ENCODE data around the gene GJD3. TPM values are rescaled to one million over a fixed set of nuclear protein-coding genes. Genes with fewer than 3 reads are reported as not detected.
A peak's percentile ranks its signal among the peaks of the same experiment; 100 is the strongest.

GJD3 gene
- total RNA-seq, 2 donors from 2014 or later, result 0.40 to 0.85 TPM

DNA sequence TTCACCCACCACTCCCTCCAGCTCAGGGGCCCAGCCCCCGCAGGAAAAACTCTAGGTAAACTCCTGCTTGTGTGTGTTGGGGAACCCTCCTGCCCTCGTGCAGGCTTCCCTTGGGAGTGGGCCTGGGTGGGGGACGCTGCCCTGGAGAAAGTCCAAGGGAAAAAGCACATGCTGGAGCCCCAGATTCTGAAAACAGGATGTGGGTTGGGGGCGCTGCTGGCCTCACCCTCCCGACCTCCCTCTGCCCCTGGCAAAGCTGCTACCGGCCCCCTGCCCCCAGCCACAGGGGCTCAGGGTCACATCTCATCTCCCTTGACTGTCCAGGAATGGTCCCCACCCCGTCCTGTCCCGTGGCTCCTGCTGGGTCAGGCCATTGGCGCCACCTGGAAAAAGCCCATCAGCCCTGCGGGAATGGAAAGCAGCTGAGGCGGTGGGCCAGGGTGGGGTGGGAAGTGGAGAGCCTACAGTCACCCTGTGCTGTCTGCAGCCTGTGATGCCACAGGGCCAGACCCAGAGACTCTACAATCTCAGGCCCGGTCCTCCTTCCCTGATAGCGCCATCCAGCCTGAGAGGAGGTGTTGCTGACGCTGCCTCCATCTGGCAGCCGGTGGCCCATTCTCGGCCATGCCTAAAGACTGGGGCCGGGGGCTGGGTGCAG lies 2.5 kb upstream of the GJD3 start:
- Histone ChIP-seq H3K27me3 (no peaks in the 10 kb centered on the region), H3K27ac (no peak overlapping the region), H3K4me1 (no peaks in the 10 kb centered on the region), H3K9me3 (no peaks in the 10 kb centered on the region), H3K36me3 (no peaks in the 10 kb centered on the region), H3K9ac (ENCODE audit: low read depth in 2 of 2, low read length in 2 of 2) (no peak overlapping the region), H3K4me3 (no peak overlapping the region)
- TF ChIP-seq, protein P1, sequence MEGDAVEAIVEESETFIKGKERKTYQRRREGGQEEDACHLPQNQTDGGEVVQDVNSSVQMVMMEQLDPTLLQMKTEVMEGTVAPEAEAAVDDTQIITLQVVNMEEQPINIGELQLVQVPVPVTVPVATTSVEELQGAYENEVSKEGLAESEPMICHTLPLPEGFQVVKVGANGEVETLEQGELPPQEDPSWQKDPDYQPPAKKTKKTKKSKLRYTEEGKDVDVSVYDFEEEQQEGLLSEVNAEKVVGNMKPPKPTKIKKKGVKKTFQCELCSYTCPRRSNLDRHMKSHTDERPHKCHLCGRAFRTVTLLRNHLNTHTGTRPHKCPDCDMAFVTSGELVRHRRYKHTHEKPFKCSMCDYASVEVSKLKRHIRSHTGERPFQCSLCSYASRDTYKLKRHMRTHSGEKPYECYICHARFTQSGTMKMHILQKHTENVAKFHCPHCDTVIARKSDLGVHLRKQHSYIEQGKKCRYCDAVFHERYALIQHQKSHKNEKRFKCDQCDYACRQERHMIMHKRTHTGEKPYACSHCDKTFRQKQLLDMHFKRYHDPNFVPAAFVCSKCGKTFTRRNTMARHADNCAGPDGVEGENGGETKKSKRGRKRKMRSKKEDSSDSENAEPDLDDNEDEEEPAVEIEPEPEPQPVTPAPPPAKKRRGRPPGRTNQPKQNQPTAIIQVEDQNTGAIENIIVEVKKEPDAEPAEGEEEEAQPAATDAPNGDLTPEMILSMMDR (IDR thresholded peaks at IDR 0.05), result no peak
- no peak for DNase-seq
- intact Hi-C loops (cut with DNase I), result no loop called here

DNA sequence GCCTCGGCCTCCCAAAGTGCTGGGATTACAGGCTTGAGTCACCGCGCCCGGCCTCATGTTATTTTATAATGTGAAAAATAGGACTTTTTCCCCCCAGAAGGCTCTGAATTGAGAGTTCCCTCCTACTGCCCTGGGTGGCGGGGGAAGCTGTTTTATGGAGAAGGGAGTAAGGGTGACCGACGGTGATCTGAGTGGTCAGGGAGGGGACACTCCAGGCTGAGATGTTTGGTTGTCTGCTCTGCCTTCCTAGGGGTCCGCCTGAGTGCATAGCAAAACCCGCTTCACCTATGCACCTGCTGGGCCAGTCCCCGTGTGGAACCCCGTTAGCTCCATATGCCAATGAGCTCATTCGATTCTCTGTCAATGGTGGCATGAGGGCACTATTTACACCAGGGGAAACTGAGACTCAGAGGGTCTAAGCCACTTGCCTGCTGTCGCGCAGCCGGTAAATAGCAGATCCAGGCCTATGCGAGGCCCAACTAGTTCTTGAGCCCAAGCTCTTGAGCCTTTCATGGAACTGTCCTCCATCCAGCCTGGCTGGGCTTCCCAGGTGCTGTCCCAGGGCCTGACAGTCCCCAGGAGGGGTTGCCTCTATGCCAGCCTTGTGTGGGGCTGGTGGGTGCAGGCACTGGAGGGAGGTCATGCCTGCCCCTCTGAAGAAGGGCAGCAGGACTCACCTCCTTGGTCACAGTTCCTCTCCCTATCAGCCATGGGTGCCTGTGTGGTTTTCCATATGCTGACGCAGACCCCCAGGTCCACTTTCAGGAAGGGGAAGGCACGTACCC lies 1.7 kb upstream of the GJD3 start:
- TF ChIP-seq, protein P1 (IDR thresholded peaks at IDR 0.05), result no peak
- Histone ChIP-seq H3K9me3 (no peaks in the 10 kb centered on the region), H3K9ac (ENCODE audit: low read depth in 2 of 2, low read length in 2 of 2) (no peak overlapping the region), H3K27ac (no peak overlapping the region), H3K36me3 (no peaks in the 10 kb centered on the region), H3K4me1 (no peaks in the 10 kb centered on the region), H3K27me3 (no peaks in the 10 kb centered on the region), H3K4me3 (no peak overlapping the region)
- no peak for DNase-seq
- intact Hi-C loops (cut with DNase I), result no loop called here

DNA sequence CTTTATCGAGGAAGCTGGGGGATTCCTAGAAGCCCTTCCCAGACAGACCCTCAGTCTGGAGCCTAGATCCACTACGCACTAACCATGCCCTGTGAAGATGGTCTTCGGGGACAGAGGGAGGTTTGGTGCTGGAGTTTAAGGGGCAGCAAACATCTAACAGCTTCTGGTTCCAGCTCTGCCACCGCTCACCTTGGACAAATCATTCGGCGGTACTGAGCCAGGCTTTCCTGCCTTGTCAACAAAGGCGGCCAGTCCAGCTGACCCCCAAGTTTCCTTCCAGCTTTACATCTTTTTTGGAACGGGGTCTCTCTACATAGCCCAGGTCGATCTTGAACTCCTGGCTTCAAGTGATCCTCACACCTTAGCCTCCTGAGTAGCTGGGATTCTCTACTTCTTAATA lies 369 bp upstream of the GJD3 start:
- no peaks in the 10 kb centered on the region for H3K36me3 ChIP-seq
- no peaks in the 10 kb centered on the region for H3K27me3 ChIP-seq
- TF ChIP-seq, protein P1 (IDR thresholded peaks at IDR 0.05), result no peak
- no peaks in the 10 kb centered on the region for H3K4me1 ChIP-seq
- intact Hi-C loops (cut with DNase I), result loop anchor here (5.0 kb wide), 1 partner anchor 52 kb away; the partner anchor contains the start of gene TOP2A
- H3K4me3 ChIP-seq, result no peak overlapping the region
- no peak for DNase-seq
- no peaks in the 10 kb centered on the region for H3K9me3 ChIP-seq
- no peak overlapping the region for H3K9ac ChIP-seq (ENCODE audit: low read depth in 2 of 2, low read length in 2 of 2)
- H3K27ac ChIP-seq, result no peak overlapping the region

DNA sequence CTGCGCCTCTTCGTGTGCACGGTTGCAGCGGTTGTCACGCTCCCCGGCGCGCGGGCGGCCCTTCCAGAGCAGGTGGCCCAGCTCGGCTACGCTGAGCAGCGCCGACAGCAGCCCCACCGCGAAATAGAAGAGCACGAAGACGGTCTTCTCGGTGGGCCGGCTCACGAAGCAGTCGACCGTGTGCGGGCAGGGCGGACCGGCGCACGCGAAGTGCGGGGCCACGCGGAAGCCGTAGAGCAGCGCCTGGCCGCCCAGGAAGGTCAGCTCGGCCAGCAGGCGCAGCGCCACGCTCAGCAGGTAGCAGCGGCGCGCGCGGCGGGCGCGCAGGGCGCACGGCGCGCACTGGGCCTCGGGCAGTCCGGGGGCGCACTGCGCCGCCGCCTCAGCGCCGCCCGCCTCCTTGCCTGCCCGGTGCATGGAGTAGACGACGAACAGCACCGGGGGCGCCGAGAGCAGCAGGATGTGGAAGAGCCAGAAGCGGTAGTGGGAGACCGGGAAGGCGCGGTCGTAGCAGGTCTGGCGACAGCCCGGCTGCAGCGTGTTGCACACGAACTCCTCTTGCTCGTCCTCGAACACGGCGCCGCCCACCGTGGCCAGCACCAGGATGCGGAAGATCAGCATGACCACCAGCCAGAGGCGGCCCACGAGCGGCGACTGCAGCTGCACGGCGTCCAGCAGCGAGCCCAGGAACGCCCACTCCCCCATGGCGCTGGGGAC lies 1.3 kb downstream of the GJD3 start:
- Histone ChIP-seq H3K27ac (no peak overlapping the region), H3K4me3 (peak overlapping the region; percentile 59)
- intact Hi-C loops (cut with DNase I), result loop anchor here (5.0 kb wide), 1 partner anchor 54 kb away; the partner anchor contains the start of gene TOP2A

DNA sequence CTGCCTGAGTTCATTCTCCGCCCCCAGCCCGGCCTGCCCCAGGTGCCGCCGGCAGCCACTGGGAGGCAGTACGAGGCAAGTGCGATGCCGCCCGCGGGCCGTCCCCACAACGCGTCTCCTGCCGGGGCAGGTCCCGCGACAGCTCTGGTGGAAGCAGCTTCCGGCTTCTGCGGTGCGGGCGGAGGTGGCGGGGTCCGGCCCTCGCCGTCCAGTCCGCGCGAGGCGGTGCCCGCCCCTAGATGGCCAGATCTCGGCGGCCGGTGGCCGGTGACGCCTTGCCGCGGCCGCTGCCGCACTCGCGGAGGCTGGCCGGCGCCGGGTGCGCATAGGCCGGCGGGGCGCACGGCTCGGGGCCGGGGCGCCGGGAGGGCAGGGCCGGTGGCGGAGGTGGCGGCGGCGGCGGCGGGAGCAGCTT lies 1.8 kb downstream of the GJD3 start:
- Histone ChIP-seq H3K9me3 (no peaks in the 10 kb centered on the region), H3K4me3 (peak overlapping the region; percentile 59), H3K27me3 (no peaks in the 10 kb centered on the region), H3K36me3 (no peaks in the 10 kb centered on the region), H3K4me1 (no peaks in the 10 kb centered on the region), H3K9ac (ENCODE audit: low read depth in 2 of 2, low read length in 2 of 2) (peak overlapping the region in 1 of 2 donors; percentile 19), H3K27ac (no peak overlapping the region)
- intact Hi-C loops (cut with DNase I), result loop anchor here (5.0 kb wide), 1 partner anchor 55 kb away; the partner anchor contains the start of gene TOP2A
- TF ChIP-seq, protein P1 (IDR thresholded peaks at IDR 0.05), result peak; percentile 57
- DNase-seq, result peak; percentile 81

More for the DNA sequence above, 1.3 kb downstream of the GJD3 start:
- TF ChIP-seq, protein P1 (IDR thresholded peaks at IDR 0.05), result no peak
- H3K36me3 ChIP-seq, result no peaks in the 10 kb centered on the region
- DNase-seq, result no peak
- H3K9me3 ChIP-seq, result no peaks in the 10 kb centered on the region
- H3K27me3 ChIP-seq, result no peaks in the 10 kb centered on the region
- peak overlapping the region; percentile 19 to 55 for H3K9ac ChIP-seq (ENCODE audit: low read depth in 2 of 2, low read length in 2 of 2)
- H3K4me1 ChIP-seq, result no peaks in the 10 kb centered on the region
